ENCODE measurements around the gene PFKFB4.

PFKFB4 gene

DNA sequence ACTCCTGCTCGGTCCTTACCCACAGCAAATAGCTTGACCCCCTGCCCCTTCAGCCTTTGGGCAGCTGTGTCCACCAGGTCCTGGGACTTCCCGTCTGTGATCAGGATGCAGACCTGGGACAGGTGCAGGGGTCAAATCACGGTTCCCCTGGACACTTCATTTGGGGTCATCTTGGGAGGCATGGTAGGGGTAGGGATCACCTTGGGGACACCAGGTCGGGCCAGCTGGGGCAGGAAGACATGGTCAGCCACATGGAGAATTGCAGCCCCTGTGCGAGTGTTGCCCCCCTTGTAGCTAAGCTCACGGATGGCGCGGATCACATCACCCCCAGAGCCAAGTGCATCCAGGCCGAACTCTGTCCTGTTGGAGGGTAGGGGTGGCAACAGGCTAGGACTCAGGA, 36.7 kb upstream of the PFKFB4 start:
- Histone ChIP-seq H3K9me2 (replicated peaks; ENCODE audit: insufficient read depth, low read length) (no peaks in the 10 kb centered on the region), H3K27ac (ENCODE audit: low read depth, low read length) (no peak overlapping the region), H3K4me3 (ENCODE audit: insufficient read depth, low read length, poor library complexity, severe bottlenecking) (no peak overlapping the region)

DNA sequence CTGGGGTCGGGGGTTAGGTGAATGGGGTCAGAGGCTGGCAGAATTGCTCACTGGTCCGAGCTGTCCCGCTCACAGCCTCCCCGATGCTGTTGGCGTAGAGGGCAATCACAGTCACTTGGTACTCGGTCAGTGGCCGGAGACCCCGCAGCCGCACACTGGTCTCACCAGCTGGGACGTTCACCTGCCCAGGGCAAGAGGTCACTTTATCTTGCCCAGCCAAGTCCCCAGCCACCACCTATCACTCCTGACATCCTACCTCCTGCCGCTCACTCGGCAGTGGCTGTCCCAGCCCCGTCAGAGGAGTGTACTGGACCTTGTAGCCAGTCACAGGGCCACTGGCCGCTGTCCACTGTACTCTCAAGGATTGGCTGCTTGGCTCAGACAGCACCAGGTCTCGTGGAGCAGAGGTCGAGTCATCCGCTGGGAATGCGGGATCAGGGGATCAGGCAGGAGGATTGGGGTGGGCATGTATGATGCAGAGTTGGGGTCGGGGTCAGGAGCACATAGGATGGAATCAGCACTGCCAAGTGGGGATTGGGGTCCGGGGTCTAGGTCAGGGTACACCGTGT, 36.0 kb upstream of the PFKFB4 start:
- Histone ChIP-seq H2AFZ (ENCODE audit: low read depth, low read length, severe bottlenecking) (no peak overlapping the region), H3K9me2 (replicated peaks; ENCODE audit: insufficient read depth, low read length) (no peaks in the 10 kb centered on the region), H3K4me3 (ENCODE audit: insufficient read depth, low read length, poor library complexity, severe bottlenecking) (no peak overlapping the region), H4K20me1 (ENCODE audit: low read depth, low read length) (no peaks in the 10 kb centered on the region), H3K9me3 (ENCODE audit: insufficient read depth, low read length) (no peaks in the 10 kb centered on the region), H3F3A (ENCODE audit: insufficient read depth) (no peaks in the 10 kb centered on the region), H3K27ac (ENCODE audit: low read depth, low read length) (no peak overlapping the region), H3K9ac (ENCODE audit: low read length) (no peak overlapping the region), H3K79me2 (ENCODE audit: insufficient read depth, low read length) (no peaks in the 10 kb centered on the region), H3K36me3 (ENCODE audit: low read length) (no peaks in the 10 kb centered on the region), H3K27me3 (ENCODE audit: low read length) (no peaks in the 10 kb centered on the region), H3K4me2 (ENCODE audit: low read depth, low read length, poor library complexity, severe bottlenecking) (no peak overlapping the region)
- TF ChIP-seq EZH2phosphoT487 (conservative IDR thresholded peaks at IDR 0.05; ENCODE audit: low read length): no peak
- TF ChIP-seq, protein P1, sequence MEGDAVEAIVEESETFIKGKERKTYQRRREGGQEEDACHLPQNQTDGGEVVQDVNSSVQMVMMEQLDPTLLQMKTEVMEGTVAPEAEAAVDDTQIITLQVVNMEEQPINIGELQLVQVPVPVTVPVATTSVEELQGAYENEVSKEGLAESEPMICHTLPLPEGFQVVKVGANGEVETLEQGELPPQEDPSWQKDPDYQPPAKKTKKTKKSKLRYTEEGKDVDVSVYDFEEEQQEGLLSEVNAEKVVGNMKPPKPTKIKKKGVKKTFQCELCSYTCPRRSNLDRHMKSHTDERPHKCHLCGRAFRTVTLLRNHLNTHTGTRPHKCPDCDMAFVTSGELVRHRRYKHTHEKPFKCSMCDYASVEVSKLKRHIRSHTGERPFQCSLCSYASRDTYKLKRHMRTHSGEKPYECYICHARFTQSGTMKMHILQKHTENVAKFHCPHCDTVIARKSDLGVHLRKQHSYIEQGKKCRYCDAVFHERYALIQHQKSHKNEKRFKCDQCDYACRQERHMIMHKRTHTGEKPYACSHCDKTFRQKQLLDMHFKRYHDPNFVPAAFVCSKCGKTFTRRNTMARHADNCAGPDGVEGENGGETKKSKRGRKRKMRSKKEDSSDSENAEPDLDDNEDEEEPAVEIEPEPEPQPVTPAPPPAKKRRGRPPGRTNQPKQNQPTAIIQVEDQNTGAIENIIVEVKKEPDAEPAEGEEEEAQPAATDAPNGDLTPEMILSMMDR (IDR thresholded peaks at IDR 0.05; ENCODE audit: insufficient read depth, low read length, poor library complexity, severe bottlenecking): no peak

More for the DNA sequence above, 36.7 kb upstream of the PFKFB4 start:
- no peaks in the 10 kb centered on the region for H4K20me1 ChIP-seq (ENCODE audit: low read depth, low read length)
- no peaks in the 10 kb centered on the region for H3K9me3 ChIP-seq (ENCODE audit: insufficient read depth, low read length)
- TF ChIP-seq EZH2phosphoT487 (conservative IDR thresholded peaks at IDR 0.05; ENCODE audit: low read length): no peak
- TF ChIP-seq, protein P1 (IDR thresholded peaks at IDR 0.05; ENCODE audit: insufficient read depth, low read length, poor library complexity, severe bottlenecking): no peak
- no peak overlapping the region for H2AFZ ChIP-seq (ENCODE audit: low read depth, low read length, severe bottlenecking)
- H3K79me2 ChIP-seq (ENCODE audit: insufficient read depth, low read length): no peaks in the 10 kb centered on the region
- no peak overlapping the region for H3K4me2 ChIP-seq (ENCODE audit: low read depth, low read length, poor library complexity, severe bottlenecking)
- no peaks in the 10 kb centered on the region for H3F3A ChIP-seq (ENCODE audit: insufficient read depth)
- H3K9ac ChIP-seq (ENCODE audit: low read length): no peak overlapping the region
- no peaks in the 10 kb centered on the region for H3K27me3 ChIP-seq (ENCODE audit: low read length)
- no peaks in the 10 kb centered on the region for H3K36me3 ChIP-seq (ENCODE audit: low read length)

DNA sequence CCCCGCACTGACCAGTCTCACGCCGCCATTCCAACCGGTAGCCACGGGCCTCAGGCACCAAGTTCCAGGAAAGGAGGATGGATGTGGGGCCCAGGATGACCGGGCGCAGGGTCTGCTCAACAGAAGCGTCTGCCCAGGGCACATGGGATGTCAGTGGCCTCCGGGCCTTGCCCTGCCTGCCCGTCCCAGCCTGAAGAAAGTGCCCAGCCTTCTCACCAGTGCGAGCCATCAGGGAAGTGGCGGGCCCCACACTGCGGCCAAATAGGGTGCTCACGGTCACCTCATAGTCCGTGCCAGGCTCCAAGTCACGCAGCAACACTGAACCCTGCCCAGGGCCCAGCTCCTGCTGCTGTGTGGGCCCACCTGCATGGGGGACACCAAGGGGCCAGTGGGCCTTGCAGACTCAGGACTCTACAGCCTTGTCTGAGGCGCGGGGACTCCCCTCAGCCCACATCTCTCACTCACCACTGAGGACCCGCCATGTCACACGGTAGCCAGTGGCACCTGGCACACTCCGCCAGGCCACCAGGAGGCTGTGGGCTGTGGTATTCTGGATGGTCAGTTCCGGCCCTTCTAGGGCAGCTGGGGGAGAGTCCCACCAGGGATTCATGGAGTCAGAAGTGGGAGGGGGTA, 35.4 kb upstream of the PFKFB4 start:
- no peaks in the 10 kb centered on the region for H3K9me3 ChIP-seq (ENCODE audit: insufficient read depth, low read length)
- H2AFZ ChIP-seq (ENCODE audit: low read depth, low read length, severe bottlenecking): no peak overlapping the region
- H3K27me3 ChIP-seq (ENCODE audit: low read length): no peaks in the 10 kb centered on the region
- no peaks in the 10 kb centered on the region for H3F3A ChIP-seq (ENCODE audit: insufficient read depth)
- no peak overlapping the region for H3K9ac ChIP-seq (ENCODE audit: low read length)
- no peak overlapping the region for H3K4me3 ChIP-seq (ENCODE audit: insufficient read depth, low read length, poor library complexity, severe bottlenecking)
- H3K4me2 ChIP-seq (ENCODE audit: low read depth, low read length, poor library complexity, severe bottlenecking): no peak overlapping the region
- H3K36me3 ChIP-seq (ENCODE audit: low read length): no peaks in the 10 kb centered on the region
- no peaks in the 10 kb centered on the region for H3K79me2 ChIP-seq (ENCODE audit: insufficient read depth, low read length)
- H3K27ac ChIP-seq (ENCODE audit: low read depth, low read length): no peak overlapping the region
- no peaks in the 10 kb centered on the region for H4K20me1 ChIP-seq (ENCODE audit: low read depth, low read length)
- H3K9me2 ChIP-seq (replicated peaks; ENCODE audit: insufficient read depth, low read length): no peaks in the 10 kb centered on the region
- no peak for TF ChIP-seq EZH2phosphoT487 (conservative IDR thresholded peaks at IDR 0.05; ENCODE audit: low read length)
- TF ChIP-seq, protein P1 (IDR thresholded peaks at IDR 0.05; ENCODE audit: insufficient read depth, low read length, poor library complexity, severe bottlenecking): no peak

Measured in SU-DHL-6 (cell line).